Stimulated activated CD4-positive, alpha-beta T cell treated with anti-CD3 and anti-CD28 coated beads, TNF-alpha, amount 100 ng/mL, for 48 hours (primary cell): ENCODE measurements around the gene CNN3.

Experiments
- DNase-seq, 3 donors: peaks; one replicate each; pipeline ENCODE4 v3.0.0-alpha.2; 2020; ENCODE audit warnings: low read depth in 3 of 3

The CNN3 gene

GRCh38 chr1:94887603-94888171, 39.2 kb downstream of the CNN3 start:
- no peak for DNase-seq

- DNase-seq: no peak
These were observed 39.8 kb downstream of the CNN3 start for GRCh38 chr1:94887106-94887505.

DNA sequence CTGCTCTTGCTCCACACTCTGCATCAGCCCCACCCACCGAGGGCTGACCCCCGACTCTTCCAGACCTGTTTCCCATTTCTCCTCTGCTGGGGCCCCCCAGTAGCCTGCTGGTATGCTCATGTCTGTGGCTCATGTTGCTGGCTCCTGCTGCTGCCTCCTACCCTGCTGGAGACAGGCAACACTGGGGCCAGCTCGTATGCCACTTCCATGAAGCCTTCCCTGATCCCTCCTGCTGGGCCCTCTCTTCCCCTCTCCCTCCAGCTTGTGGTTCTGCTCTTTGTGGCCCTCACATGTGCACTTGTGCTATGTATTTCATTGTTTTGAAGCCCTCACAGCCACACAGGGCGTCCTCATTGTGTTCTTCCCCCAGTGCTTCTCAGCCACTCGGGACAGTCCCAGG, 40.5 kb downstream of the CNN3 start:
- no peak for DNase-seq

DNA sequence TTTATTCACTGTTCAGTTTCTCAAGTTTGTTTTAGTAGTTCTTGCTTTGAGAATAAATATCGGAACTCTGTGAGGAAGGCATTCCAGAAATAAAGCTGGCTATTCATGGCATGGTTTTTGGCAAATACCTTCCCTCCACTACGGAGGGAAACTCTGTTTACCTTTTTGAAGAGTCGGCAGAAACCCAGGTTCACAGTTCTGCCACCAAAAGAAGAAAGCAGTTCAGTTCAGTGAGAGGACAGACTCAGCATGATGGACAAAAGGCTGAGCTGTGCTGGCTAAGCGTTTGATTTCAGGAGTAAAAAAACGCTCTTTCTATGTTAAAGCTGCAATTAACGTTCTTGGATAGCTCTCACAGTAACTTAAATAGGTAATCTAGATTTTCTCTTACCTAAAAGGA, 42.4 kb downstream of the CNN3 start:
- DNase-seq: no peak

- no peak for DNase-seq
These were observed 42.8 kb downstream of the CNN3 start for GRCh38 chr1:94884106-94884505.

DNA sequence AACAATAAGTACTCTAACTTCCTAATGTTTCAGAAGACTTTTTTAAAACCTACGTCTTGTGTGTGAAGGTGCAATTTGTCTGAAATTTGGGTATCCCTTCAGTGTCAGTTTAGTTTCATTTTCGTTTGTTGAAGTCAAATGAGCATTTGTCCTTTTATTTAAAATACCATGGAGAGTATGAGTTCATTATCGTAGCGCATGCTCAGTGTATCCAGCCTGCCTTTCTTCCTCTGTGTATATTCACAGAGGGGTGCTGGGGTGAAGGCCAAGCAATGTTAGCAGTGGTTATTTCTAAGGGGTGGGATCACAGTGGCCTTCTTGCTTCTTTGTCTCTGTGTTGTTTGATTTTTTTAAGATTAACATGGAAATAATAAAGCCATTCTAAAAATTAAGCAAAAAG, 43.2 kb downstream of the CNN3 start:
- DNase-seq: no peak

GRCh38 chr1:94878329-94878728, 48.6 kb downstream of the CNN3 start:
- DNase-seq: no peak

GRCh38 chr1:94876362-94876761, 50.5 kb downstream of the CNN3 start:
- DNase-seq: no peak

DNA sequence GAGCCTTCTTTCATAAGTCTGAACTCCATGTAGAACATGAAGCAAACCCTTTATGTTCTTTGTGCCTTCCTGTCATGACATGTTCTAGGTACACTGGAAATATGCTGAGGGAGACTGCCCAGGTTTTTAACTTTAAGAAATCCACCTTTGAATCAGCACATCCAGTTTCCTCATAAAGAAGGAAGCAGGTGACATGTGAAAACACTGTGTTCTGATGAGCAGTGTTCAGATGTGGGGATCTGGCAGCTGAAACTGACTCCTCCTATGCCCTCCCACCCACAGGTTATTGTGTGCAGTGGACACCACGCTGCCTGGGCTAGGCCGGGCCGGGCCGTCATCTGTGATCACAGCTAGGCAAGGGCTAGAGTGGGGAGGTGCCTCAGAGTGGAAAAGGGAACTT, 51.1 kb downstream of the CNN3 start:
- no peak for DNase-seq

GRCh38 chr1:94874423-94874822, 52.5 kb downstream of the CNN3 start:
- DNase-seq: no peak

GRCh38 chr1:94873520-94874351, 53.2 kb downstream of the CNN3 start:
- DNase-seq: no peak

DNA sequence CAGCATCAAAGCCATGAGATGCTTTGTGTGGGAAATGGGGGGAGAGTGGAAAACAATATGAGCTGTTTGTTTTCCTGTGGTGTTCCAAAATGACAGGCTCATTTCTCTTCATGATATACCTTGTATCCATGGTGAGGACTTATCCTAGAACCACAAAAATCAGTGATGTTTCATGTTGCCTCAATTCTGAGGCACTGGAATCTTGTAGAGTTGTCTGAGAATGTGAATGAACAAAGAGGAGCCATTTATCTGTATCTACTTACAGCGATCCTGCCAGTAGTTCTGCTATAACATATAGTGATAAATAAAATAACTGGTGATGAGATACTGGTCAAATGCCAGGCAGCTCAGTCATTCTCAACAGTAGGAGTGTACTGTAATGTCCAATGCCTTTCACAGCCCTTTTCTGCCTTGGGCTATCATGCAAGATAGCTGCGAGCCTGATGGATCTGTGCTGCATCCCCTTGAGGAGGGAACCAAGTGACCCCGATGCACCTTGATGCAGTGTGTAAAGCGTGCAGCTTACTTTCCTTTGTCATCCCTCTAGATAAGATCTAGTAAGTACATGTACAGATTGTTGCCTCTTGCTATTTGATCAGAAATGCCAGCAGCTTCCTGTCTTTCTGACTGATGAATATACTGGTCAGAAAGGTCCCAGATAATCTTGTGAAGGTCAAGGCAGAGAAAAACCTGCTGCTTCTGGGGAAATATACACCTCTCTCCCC, 54.0 kb downstream of the CNN3 start:
- DNase-seq: no peak

DNA sequence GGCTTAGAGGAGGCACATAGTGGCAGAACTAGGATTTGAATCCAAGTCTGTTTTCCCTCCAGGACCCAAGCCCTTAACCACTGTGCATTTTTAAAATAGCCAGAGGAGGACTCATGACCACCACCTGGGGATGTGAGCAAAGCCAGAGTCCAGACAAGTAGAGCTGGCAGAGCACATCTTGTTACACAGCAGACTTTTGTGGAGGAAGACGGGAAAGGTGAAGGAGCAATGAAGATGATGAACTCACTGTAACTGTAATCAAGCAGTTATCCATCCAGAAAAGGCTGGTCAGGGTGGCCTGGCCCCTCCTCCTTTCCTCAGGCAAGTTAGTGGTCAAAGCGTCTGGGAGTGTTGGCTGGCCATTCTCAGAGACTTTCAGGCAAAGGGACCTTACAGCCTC, 55.9 kb downstream of the CNN3 start:
- no peak for DNase-seq

- no peak for DNase-seq
These were observed 60.6 kb downstream of the CNN3 start for GRCh38 chr1:94866164-94866807.

DNA sequence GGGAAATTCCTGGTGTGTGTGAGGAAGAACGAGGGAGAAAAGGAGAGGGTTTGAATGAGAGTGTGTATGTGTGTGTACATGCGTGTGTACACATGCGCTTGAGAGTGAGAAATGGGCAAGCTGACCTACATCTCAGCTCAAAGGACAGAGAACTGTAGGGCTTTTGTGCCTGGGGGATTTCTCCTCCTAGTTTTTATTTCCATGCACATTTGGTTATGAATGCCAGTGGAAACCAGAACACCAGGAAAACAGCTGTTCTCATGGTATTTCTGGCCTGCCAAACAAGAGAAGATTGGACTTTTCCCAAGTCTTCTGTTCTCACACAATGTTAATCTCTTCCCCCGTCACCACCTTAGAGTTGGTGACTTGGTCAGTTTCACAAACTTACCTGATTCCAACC, 61.5 kb downstream of the CNN3 start:
- no peak for DNase-seq

GRCh38 chr1:94864821-94865220, 62.1 kb downstream of the CNN3 start:
- DNase-seq: no peak

DNA sequence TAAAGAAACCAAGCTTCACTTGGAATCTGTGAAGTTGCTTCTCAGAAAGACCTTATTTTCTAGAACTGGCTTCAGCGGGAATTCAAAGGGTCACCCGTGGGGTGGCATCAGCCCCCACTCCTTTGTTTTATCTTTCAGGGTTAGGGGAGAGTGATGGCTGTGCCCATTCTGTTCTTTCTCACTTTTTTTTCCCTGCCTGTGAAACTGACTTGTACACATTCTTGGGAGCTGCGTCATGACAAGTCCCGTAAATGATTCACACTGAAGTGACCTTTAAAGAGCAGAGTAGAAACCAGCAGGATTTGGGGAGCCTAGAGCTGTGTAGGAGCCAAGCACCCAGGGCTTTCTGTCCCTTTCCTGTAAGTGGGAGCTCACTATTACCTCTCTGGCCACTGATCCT, 63.0 kb downstream of the CNN3 start:
- DNase-seq: no peak

- DNase-seq: no peak
These were observed 63.5 kb downstream of the CNN3 start for GRCh38 chr1:94863297-94863911.

DNA sequence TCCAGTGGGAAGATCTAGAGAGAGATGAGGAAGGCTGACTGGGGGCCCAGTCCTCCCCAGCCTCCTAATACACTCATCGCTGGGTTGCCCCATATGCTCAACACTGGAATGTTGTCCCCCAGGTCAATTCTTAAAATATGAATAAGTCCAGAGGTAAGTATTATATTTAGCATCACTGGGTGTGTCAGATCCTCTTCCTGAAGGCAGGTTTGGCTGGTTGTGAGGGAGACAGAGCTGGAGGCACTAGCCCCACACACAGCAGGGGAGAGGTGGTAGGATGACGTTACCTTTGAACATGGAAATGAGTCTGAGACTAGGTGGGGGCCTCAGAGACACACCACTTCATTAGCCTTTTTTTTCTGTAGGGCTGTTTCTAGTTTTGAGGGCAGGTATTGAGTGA, 64.2 kb downstream of the CNN3 start:
- no peak for DNase-seq

DNA sequence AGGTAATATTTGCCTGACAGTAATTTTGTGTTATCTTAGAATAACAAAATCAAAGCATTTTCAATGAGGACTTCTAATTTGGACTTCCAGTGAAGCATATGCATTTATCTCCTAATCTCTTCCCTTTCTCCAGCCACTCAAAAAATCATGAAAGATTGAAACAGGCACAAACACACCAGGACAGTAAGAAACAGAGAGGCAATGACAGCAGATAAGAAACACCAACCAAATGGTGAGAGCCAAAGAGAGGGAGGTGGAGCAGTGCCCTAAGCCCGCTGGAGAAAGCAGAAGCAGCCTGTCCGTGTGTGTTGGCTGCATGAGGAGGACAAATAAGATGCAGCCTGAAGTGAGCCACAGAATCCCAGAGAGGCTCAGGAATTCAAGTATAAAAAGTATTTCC, 67.7 kb downstream of the CNN3 start:
- no peak for DNase-seq

DNA sequence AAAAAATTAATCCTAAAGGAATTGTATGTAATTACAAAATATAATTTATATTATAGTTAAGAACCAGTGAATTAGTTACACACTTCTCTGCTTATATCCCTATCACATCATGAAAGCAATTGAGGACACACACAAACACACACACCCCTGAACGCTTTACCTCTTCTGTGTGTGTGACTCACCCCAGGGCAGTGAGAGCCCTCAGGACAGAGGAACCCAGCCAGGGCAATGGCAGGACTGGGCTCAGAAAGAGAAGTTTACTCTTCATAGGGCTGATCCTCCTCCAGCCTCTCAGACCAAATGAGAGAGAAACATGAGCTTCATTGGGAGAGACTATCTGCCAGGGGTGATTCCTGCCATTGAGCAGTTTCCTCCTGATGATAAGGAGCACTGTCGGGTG, 68.6 kb downstream of the CNN3 start:
- DNase-seq: no peak

DNA sequence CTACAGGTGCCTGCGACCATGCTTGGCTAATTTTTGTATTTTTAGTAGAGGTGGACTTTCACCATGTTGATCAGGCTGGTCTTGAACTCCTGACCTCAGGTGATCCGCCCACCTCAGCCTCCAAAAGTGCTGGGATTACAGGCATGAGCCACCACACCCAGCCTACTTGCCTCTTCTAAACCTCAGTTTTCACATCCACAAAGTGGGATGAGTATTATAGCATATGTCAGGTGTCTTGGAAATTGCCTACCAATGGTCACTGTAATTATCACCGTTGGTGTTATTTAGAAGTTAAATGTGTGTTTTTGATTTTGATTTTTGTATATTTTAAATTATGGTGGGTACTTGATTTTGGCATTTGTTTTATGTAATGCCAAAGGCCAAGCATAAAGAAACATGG, 70.0 kb downstream of the CNN3 start:
- DNase-seq: no peak
